ENCODE results near the gene MATK.
"Not testable (repeated sequence)": the region's sequence is repeated elsewhere in the genome, so short reads cannot be mapped to it uniquely, and the experiment has no call there.

The MATK gene

GRCh38 chr19:3785938-3786824 lies at the start of gene MATK:
MATK (minus strand) TSS chr19:3786381; CDS start chr19:3785135, 1,246 bp downstream.
- DNase-seq = no peak

DNA sequence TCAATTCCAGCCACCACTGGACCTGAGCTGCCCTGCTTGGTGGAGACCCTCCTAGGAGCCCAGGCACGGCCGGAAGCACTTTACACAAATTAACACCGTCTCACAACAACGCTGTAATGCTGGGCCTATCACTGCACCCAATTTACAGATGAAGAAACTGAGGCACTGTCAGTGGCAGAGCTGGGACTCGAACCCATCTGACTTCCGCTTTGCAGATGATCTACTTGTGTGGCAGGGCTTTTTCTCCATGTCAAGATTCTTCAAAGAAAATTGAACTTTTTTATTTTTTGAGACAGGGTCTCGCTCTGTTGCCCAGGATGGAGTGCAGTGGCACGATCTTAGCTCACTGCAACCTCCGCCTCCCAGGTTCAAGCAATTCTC lies 48.9 kb upstream of the MATK start:
- DNase-seq = no peak

GRCh38 chr19:3834349-3835054 lies 48.3 kb upstream of the MATK start:
- no peak for DNase-seq

DNA sequence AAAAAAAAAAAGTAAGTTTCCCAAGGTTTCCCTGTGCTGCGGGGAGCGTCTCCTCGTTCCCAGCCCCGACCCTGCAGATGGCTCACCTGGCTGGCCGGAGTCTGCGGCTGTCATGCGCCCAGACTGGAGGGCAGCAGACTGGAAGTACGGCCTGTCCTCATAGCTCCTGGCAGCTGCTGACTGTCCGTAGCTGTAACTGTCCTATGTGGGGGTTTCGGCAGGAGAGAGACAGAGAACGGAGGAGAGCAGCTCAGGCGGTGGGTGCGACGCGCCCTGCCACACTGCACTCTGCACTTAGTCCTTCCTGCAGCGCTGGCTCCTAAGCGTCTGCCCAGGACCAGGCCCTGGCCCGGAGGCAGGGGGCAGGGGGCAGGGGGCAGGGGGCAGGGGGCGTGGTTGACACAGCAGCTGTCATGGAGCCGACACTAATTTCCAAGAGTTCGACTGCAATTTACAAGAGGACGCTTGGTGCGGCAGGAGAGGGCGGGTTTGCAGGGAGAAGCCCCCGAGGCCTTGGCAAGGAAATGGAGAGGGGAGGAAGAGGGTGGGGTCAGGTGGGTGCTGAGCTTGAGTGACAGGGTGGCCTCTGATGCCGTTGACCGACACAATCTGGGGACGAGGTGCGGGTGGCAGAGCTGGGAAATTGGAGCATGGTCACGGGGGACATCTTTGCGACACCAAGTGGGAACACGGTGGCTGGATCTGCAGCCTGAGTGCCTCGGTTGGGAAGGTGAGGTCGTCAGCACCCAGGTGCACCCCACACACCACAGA lies 47.6 kb upstream of the MATK start:
- DNase-seq = no peak

- DNase-seq = no peak
These were observed 45.8 kb upstream of the MATK start for GRCh38 chr19:3832001-3832400.

DNA sequence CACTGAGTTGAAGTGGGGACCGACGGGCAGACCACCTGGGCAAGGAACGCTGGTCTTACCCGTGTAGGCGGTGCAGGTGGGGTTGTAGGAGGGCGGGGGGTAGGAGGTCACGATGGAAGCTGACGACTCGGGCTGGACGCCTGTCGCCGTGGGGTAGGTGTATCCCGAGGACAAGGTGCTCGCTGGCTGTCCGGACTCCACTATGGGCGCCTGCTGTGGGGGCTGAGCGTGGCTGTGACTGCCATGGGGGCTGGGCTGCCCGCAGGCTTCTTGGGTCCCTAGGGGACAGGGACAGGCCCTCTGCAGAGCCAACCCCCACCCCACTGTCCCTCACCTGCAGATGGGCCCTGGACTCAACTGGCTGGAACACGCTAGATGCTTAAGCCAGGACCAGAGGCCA lies 45.4 kb upstream of the MATK start:
- no peak for DNase-seq

DNA sequence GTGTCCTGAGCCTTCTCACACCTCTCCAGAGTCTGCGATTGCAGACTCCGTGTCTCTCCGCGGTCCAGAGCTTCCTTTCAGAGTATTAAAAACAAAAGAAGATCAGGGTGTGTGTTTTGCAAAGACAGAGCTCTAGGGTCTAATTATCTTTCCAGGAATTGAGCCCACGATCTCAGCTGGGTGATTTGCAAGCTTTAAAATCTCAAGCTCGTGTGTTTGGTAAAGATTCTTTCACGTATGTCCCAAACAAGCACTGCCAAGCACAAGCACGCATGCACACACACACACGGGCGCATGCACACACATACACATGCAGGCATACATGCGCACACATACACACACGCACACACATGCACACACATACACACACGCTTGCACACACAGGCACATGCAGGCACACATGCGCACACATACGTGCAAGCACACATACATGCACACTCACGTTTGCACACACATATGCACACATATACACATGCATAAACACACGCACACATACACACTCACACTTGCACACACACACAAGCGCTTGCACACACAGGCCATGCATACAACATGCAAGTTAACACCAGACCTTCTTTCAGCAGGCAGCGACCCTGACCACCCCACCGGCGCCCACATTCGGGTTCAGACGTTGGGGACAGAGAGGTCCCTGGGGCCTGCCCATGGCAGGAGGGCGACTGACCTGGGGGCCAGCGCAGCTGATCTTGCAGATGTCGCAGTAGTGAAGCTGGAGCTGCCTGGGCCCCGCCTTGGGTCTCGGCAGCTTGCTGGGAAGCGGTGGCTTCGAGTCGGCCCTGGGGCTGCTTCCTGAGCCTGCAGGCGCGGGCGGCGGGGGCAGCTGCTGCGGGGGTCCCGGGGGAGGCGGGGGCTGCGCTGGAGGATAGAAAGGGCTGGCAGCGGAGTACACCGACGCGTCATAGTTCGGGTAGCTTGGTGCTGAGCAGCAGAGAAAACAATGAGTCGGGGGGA lies 44.7 kb upstream of the MATK start:
- no peak for DNase-seq

- no peak for DNase-seq
These were observed 41.1 kb upstream of the MATK start for GRCh38 chr19:3827306-3827705.

GRCh38 chr19:3826163-3826562 lies 40.0 kb upstream of the MATK start:
- DNase-seq = no peak

DNA sequence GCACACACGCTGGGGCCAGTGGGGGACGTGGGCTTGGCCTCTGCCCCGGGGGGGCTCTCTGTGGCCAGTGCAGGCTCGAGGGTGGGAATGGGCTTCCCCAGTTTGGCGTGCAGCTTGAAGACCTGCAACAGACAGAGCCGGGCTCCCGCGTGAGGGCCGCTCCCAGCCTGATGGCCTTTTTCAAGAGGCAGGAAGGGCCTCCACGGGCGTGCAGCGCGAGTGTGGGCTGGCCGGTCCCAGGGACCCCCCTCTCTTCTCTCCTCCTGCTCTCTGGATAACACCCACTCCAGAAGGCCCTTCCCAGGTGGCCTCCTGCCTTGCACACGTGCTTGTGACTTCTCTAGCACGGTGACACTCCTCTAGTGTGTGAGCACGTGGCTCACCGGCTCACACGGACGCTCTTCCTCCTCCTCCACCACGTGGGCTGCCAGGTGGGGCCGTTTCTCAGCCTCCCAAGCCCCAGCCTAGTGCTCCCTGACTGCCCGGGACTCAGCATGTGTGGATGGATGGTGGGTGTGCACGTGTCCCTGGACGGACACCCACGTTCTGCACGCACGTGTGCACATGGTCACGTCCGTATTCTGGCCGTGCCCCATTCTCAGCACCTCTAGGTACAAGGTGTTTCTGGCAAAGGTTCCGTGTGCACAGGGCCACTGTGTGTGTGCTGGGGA lies 39.2 kb upstream of the MATK start:
- no peak for DNase-seq

DNA sequence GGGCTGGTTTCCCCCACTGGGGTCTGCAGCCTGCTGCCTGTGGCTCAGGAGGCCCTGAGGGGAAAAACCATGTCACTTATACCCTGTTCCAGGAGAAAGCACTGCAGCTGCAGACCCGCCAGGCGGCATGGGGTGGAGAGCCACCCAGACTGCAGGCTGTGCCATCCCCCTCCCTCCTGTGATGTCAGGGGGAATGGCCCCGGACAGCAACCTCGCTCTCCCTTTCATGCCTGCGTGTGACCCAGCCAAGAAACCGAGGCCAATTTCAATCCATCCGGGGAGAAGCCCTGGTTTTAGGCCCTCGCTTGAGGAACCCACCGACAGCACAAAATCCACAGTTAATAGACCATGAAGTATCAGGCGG lies 37.2 kb upstream of the MATK start:
- DNase-seq = no peak

GRCh38 chr19:3822683-3823349 lies 36.6 kb upstream of the MATK start:
- no peak for DNase-seq

- no peak for DNase-seq
These were observed 35.7 kb upstream of the MATK start for GRCh38 chr19:3821857-3822364.

DNA sequence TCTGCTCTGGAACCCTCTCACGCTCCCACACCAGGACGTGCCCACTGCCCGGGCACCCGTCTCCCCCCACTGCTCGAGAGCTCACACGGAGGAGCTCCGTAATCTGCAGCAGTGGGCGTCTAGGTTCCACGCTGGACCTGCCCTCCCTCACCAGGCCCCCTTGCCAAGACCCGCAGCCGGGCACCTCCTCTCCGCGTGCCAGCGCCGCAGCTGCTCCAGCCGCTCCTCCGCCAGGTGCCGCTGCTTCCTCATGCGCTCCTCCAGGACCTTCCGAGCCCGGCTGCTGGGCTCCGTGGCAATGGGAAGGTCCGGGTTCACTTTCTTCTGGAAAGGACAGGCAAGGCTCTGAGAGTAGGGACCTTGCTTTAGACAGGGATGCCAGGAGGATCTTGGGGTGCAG lies 35.0 kb upstream of the MATK start:
- no peak for DNase-seq

GRCh38 chr19:3819989-3820388 lies 33.8 kb upstream of the MATK start:
- no peak for DNase-seq

- no peak for DNase-seq
These were observed 32.7 kb upstream of the MATK start for GRCh38 chr19:3818918-3819317.

DNA sequence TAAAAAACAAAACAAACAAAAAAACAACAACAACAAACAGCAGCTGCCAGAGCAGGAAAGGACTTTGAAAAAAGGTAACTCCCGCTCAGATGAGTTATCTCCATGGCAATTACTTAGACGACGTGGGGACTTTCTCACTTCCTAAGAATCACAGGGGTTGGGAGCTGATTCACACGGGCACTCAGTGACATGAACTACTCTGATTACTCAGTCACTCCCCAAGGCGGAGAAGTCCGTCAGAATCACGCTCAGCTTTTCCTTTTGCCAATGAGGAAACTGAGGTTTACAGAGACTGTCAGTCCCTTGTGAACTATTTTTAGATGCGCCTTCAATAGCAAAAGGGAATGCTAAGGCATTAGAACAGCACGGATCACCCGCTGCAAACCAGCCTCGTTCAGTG lies 32.3 kb upstream of the MATK start:
- no peak for DNase-seq

GRCh38 chr19:3817761-3818160 lies 31.6 kb upstream of the MATK start:
- no peak for DNase-seq

DNA sequence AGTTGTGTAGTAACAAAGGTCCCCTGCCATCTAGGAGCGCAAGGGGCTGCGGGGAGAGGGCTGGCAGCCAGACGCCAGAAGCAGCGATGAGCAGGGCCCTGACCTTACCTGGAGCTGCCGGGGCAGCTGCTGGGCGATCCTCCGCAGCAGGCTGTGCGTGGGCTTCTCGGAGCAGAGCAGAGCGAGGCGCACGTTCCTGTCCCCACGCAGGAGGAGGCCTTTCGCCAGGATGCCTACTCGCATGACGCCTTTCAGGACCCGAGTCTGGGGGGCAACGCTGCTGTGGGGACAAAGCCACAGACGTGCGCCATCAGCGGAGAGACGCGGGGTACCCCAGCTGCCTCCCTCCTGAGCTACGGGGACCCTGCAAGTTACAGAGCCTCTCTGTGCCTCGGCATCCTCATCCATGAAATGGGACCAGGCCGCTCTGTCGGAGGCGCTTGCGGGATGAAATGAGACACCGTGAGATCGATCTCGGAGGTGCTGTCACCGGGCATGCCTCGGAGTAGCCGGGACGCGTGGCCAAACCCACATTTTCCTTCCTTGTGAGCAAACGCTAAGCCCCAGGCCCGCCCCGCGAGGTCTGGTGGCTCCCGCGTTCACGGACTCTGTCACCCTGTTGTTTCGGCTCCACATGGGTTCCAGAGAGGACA lies 30.5 kb upstream of the MATK start:
- DNase-seq = no peak

DNA sequence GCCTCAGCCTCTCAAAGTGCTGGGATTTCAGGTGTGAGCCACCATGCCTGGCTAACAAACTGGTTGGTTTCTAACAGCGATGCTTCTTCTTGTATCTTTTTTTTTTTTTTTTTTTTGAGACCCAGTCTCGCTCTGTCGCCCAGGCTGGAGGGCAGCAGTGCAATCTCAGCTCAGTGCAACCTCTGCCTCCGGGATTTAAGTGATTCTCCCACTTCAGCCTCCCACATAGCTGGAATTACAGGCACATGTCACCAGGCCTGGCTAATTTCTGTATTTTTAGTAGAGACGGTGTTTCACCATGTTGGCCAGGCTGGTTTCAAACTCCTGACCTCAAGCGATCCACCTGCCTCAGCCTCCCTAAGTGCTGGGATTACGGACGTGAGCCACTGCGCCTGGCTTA lies 30.0 kb upstream of the MATK start:
- not testable (repeated sequence) for DNase-seq

DNA sequence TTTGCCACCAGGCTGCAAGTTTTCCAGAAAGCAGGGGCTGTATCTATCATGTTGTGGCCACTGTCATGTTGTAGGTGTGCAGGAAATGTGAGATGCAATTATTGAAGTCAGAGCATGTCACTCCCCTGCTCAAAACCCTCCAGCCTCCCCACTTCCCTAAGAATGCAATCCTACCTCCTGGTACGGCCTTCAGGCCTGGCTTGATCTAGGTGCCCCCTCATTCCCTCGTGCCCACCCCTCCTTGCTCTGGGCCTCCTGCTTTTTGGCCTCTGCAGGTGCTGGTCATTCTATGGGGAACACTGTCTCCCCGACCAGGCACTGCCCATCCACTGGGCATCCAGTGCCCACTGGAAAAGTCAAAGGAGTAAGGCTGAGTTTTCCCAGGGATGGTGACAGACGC lies 28.5 kb upstream of the MATK start:
- no peak for DNase-seq
